Dendritic cell treated with granulocyte-macrophage colony-stimulating factor and Interleukin-4, amounts not matched to agents 40 ng/mL and 50 ng/mL, for 4 days (primary cell): ENCODE results near the gene MAL.

ENCODE experiments used
- H3K27ac Mint-ChIP-seq: one replicate; pipeline ENCODE4 v1.8.0; 2022; ENCODE audit warnings: mild to moderate bottlenecking, mixed read lengths
- H3K27me3 Mint-ChIP-seq: one replicate; pipeline ENCODE4 v1.8.0; 2022; ENCODE audit warnings: mild to moderate bottlenecking, mixed read lengths
- H3K36me3 Mint-ChIP-seq: one replicate; pipeline ENCODE4 v1.8.0; 2022; ENCODE audit warnings: low read depth, mixed read lengths
- H3K4me1 Mint-ChIP-seq: one replicate; pipeline ENCODE4 v1.8.0; 2022; ENCODE audit warnings: low read depth, mixed read lengths
- H3K4me3 Mint-ChIP-seq: one replicate; pipeline ENCODE4 v1.8.0; 2022; ENCODE audit warnings: mild to moderate bottlenecking, moderate library complexity, mixed read lengths
- H3K9me3 Mint-ChIP-seq: one replicate; pipeline ENCODE4 v1.8.0; 2022; ENCODE audit warnings: mixed read lengths
- intact Hi-C: fragments of 100-400 bp; cut with micrococcal nuclease; formaldehyde crosslinking; loops from one replicate; pipeline ENCODE4 v1.15.0; 2022

MAL gene

DNA sequence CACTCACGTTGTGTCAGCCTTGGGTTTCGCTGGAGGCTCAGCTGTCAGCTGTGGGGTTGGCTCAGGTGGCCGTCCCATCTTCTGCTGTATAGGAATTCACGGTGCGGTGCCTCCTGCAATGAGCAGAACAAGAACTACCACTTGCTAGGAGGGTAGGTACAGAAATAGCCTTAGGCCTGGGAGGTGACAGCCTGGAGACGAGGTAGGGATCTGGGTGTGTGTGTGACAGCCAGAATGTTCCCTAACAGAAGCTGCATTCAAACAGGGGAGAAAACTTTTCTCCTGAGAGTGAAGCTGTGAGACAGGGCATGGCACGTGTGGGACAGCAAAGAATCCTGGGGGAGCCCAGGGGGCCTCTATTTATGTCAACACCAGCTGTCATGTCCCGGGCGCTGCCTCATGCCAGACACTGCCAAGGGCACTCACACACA is 8.4 kb upstream of the MAL start:
- intact Hi-C loops = no loop called here
- Mint-ChIP-seq H3K27ac (no peak overlapping the region), H3K4me1 (peaks cover 5% of the 10 kb centered on the region), H3K9me3 (no peaks in the 10 kb centered on the region), H3K36me3 (no peaks in the 10 kb centered on the region), H3K27me3 (peaks cover 5% of the 10 kb centered on the region), H3K4me3 (no peak overlapping the region)

DNA sequence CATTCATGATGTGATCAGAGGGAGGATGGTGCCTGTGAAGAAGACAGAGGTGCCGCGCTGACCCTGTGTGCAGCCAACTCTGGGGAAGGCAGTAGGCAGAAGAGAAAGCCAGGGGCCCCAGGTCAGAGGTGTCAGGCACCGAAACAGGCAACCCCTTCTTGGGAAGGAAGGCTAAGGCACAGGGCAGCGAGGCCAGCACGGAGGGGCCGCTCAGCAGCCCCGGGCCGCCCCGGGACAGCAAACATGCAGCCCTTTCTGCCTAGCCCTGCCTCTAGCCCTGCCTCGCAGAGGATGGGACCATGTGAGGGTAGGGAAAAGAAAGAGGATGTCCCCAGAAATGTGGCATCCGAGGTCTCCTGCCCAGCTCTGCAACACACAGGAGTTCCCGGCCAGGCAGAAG is 7.7 kb upstream of the MAL start:
- Mint-ChIP-seq H3K27me3 (peaks cover 10% of the 10 kb centered on the region), H3K27ac (no peak overlapping the region), H3K36me3 (no peaks in the 10 kb centered on the region), H3K4me3 (no peak overlapping the region), H3K9me3 (no peaks in the 10 kb centered on the region), H3K4me1 (peaks cover 5% of the 10 kb centered on the region)
- intact Hi-C loops = no loop called here

DNA sequence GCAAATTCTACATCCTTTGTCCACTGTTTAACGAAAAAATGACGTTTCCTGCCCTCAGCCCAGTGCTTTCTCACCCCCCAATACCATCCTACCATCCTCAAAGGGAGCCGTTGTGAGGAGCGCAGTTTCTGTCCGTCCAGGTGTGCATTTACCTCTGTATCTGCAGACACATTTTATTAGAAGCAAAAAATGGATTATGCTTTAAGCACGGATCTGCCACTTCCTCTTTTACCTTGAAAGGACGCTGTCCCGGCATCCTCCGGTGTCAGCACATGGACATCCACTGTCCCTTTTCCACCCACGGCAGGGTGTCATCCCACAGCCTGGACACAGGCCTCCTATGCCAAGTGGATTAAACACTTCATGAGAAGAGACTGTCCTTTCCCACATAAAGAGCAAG is 7.2 kb upstream of the MAL start:
- H3K36me3 Mint-ChIP-seq = no peaks in the 10 kb centered on the region
- no peak overlapping the region for H3K27ac Mint-ChIP-seq
- H3K9me3 Mint-ChIP-seq = no peaks in the 10 kb centered on the region
- H3K27me3 Mint-ChIP-seq = peaks cover 14% of the 10 kb centered on the region
- H3K4me1 Mint-ChIP-seq = peaks cover 3% of the 10 kb centered on the region
- intact Hi-C loops = no loop called here
- no peak overlapping the region for H3K4me3 Mint-ChIP-seq

DNA sequence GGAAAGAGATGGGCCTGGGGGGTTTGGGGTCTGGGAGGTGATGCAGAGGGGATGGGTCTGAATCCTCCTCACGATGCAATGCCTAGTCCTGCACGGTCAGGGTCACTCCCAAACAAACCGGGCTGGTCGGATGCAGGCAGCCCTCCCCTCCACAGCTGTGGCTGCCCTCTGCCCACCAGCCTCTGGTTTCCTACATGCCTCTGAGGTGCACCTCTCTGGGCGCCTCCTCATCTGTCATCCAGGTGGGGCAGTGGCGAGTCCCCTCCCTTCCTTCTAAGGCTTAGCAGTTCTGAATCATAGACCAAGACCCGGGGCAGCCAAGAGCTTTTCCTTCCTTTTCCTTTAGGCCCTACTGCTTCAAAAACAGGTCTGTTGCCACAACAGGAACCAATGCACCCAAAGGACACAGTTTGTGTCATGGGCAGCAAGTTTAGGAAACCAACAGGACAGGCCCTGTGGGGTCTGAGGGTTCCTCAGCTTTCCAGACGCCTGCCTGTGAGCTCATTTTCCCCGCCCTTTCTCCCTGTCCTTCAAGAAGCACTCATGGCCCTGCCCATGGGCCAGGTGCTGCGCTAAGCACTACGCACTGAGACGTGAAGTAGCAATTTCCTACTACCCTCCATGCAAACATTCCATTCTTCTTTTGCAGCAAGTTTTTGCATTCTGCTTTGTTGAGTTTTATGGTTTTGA is 6.5 kb upstream of the MAL start:
- H3K4me1 Mint-ChIP-seq = no peaks in the 10 kb centered on the region
- peaks cover 19% of the 10 kb centered on the region for H3K27me3 Mint-ChIP-seq
- no peaks in the 10 kb centered on the region for H3K36me3 Mint-ChIP-seq
- no peak overlapping the region for H3K4me3 Mint-ChIP-seq
- intact Hi-C loops = no loop called here
- H3K27ac Mint-ChIP-seq = no peak overlapping the region
- no peaks in the 10 kb centered on the region for H3K9me3 Mint-ChIP-seq

DNA sequence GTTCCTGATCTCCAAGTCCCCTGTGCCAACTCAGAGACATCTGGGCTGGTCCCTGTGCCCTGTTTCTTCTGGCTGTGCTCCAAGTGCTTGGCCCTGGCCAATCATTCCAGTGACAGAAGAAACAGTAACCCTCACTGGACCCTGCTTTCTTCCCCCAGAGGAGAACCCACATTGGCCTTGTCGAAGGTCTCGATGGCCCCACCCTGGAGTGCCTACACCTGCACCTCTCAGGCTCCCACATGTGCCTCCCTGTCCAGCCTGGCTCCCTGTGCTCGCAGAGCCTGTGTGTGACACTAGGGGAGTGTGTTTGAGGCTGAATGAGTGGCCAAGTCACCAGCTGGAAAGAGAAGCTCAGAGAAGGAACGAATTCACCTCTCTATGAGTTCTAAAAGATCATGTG is 5.9 kb upstream of the MAL start:
- H3K9me3 Mint-ChIP-seq = no peaks in the 10 kb centered on the region
- H3K4me1 Mint-ChIP-seq = no peaks in the 10 kb centered on the region
- intact Hi-C loops = no loop called here
- H3K36me3 Mint-ChIP-seq = no peaks in the 10 kb centered on the region
- no peak overlapping the region for H3K27ac Mint-ChIP-seq
- H3K4me3 Mint-ChIP-seq = no peak overlapping the region
- peaks cover 24% of the 10 kb centered on the region for H3K27me3 Mint-ChIP-seq

- Mint-ChIP-seq H3K27ac (no peak overlapping the region), H3K36me3 (no peaks in the 10 kb centered on the region), H3K9me3 (no peaks in the 10 kb centered on the region), H3K4me3 (no peak overlapping the region), H3K4me1 (no peaks in the 10 kb centered on the region), H3K27me3 (peaks cover 32% of the 10 kb centered on the region)
- intact Hi-C loops = no loop called here
These were observed 5.1 kb upstream of the MAL start for GRCh38 chr2:95020275-95021022.

DNA sequence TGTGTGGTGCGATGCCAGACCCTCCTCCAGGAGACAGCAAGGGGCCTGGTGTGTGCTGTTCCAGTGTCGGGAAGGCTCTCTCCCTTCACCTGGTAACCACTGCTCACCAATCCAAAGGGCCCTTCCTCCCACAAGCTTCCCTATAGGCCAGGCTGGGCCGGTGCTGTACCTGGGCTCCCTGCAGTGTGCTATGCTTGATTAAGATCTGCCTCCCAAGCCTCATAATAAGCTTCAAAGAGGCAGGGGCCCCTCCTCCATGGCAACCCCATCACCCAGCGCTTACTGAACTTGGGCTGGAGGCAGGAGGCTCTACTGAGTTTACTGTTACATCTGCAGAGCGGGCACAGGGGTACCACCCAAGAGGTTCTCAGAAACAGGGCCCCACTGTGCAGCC is 4.5 kb upstream of the MAL start:
- intact Hi-C loops = no loop called here
- Mint-ChIP-seq H3K9me3 (no peaks in the 10 kb centered on the region), H3K4me3 (no peak overlapping the region), H3K36me3 (no peaks in the 10 kb centered on the region), H3K27ac (no peak overlapping the region), H3K4me1 (peaks cover 5% of the 10 kb centered on the region), H3K27me3 (peaks cover 37% of the 10 kb centered on the region)

GRCh38 chr2:95021847-95022246 is 3.7 kb upstream of the MAL start:
- Mint-ChIP-seq H3K9me3 (no peaks in the 10 kb centered on the region), H3K27ac (no peak overlapping the region), H3K36me3 (no peaks in the 10 kb centered on the region), H3K4me3 (no peak overlapping the region), H3K27me3 (peaks cover 45% of the 10 kb centered on the region), H3K4me1 (peaks cover 7% of the 10 kb centered on the region)
- intact Hi-C loops = loop anchor here (2.0 kb wide), 1 partner anchor 93 kb away; no protein-coding TSS in a partner anchor

GRCh38 chr2:95022309-95023221 is 2.9 kb upstream of the MAL start:
- no peaks in the 10 kb centered on the region for H3K36me3 Mint-ChIP-seq
- peaks cover 53% of the 10 kb centered on the region for H3K27me3 Mint-ChIP-seq
- no peak overlapping the region for H3K27ac Mint-ChIP-seq
- intact Hi-C loops = loop anchor here (2.0 kb wide), 1 partner anchor 92 kb away; no protein-coding TSS in a partner anchor
- H3K4me3 Mint-ChIP-seq = no peak overlapping the region
- H3K4me1 Mint-ChIP-seq = peaks cover 7% of the 10 kb centered on the region
- no peaks in the 10 kb centered on the region for H3K9me3 Mint-ChIP-seq

DNA sequence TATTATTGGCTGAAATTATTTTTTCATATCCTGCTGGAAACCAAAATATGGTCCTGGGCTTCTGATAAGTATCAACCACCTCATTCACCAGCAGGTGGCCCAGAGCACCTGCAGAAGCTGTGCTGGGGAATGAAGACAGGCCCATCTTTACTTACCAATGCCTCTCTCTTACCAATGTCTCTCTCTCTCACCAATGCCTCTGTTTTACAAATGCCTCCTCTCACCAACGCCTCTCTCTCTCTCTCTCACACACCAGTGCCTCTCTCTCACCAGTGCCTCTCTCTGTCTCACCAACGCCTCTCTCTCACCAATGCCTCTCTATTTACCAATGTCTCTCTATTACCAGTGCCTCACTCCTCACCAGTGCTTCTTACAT is 2.3 kb upstream of the MAL start:
- peaks cover 7% of the 10 kb centered on the region for H3K4me1 Mint-ChIP-seq
- intact Hi-C loops = loop anchor here (2.0 kb wide), 1 partner anchor 92 kb away; no protein-coding TSS in a partner anchor
- H3K4me3 Mint-ChIP-seq = no peak overlapping the region
- H3K36me3 Mint-ChIP-seq = no peaks in the 10 kb centered on the region
- no peak overlapping the region for H3K27ac Mint-ChIP-seq
- peaks cover 56% of the 10 kb centered on the region for H3K27me3 Mint-ChIP-seq
- H3K9me3 Mint-ChIP-seq = no peaks in the 10 kb centered on the region

DNA sequence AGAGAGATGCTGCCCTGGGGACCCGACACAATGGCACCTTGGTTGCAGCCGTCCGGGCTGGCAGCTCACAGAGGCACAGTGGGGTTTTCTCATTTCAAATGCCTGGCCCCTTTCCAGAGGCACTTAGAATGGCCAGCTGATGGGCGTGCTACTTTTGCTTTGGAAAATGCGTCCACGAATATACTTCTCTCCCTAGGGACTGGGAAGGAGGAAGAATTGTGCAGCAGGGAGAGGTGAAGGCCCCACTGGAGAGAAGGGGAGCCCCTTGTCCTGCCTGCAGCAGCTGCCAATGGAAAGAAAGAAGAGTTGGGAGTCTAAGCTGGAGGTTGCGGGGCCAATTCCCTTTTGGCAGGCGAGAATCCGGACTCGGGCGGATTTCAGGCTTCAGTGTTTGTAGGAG is 1.1 kb upstream of the MAL start:
- H3K27me3 Mint-ChIP-seq = peaks cover 59% of the 10 kb centered on the region
- H3K4me3 Mint-ChIP-seq = no peak overlapping the region
- no peaks in the 10 kb centered on the region for H3K9me3 Mint-ChIP-seq
- intact Hi-C loops = no loop called here
- H3K36me3 Mint-ChIP-seq = no peaks in the 10 kb centered on the region
- H3K4me1 Mint-ChIP-seq = peaks cover 7% of the 10 kb centered on the region
- no peak overlapping the region for H3K27ac Mint-ChIP-seq

DNA sequence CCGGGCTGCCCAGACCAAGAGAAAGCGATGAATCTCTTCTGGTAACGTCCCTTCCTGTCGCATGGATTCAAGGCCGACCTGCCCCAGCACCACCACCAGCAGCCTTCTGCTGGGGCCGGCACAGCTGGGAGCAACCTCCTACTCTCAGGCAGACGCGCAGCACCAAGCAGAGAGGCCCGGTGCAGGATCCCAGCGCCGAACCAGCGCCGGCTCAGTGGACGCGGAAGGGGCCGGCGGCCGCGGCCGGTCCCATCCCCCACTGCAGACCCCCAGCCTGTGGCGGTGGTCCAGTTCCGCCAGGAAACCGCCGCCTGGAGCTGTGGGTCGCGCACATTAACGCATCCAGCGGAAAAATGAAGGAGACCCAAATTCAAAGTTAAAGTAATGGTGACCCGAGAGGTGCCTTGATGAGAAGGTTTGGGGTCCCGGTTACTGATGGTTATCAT is 525 bp upstream of the MAL start:
- no peaks in the 10 kb centered on the region for H3K9me3 Mint-ChIP-seq

DNA sequence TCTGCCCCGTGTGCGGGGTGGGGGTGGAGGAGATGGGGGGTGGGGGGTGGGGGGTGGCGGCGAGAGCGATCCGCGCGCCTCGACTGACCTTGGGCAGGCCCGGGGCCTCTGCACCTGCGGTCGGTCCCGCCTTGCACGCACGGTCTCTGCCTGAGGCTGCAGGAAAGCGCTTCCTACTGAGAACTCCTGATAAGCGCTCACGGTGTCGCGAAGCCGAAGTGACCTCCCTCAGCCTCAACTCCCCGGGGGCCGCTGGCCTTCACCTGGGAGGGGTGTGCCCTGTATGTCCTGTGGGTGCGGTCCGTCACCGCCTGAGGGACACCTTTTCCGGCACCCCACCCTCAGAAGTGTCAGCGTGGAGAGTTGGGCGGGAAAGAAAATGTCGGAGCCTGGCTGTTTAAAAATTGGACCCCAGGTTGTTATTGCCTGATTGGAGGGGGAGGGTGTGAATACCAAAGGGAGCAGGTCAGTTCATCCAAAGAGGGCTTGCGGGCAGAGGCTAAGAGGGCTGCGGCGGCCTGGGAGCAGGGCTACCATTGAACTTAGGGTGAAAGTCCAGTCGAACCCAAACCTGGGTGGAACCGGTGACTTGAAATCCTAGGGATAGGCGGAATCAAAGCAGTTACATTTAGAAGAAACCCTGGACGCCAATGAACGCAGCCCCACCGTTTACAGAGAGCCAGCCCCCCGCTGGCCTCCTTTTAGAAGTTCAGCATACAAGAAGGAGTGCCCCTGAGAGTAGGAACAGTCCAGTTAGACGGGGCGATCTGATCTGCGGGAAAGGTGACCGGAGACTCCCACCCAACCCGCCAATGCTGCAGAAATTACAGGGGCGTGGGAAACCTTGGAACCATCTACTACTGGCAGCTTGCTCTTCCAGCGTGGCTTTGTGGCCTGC is 1.2 kb downstream of the MAL start:
- no peak overlapping the region for H3K4me3 Mint-ChIP-seq
- peaks cover 15% of the 10 kb centered on the region for H3K4me1 Mint-ChIP-seq
- peaks cover 58% of the 10 kb centered on the region for H3K27me3 Mint-ChIP-seq

More for the DNA sequence above, 525 bp upstream of the MAL start:
- H3K27ac Mint-ChIP-seq = no peak overlapping the region
- H3K27me3 Mint-ChIP-seq = peaks cover 59% of the 10 kb centered on the region
- no peaks in the 10 kb centered on the region for H3K36me3 Mint-ChIP-seq
- peaks cover 10% of the 10 kb centered on the region for H3K4me1 Mint-ChIP-seq
- intact Hi-C loops = no loop called here
- H3K4me3 Mint-ChIP-seq = no peak overlapping the region

More for the DNA sequence above, 1.2 kb downstream of the MAL start:
- Mint-ChIP-seq H3K36me3 (no peaks in the 10 kb centered on the region), H3K9me3 (no peaks in the 10 kb centered on the region), H3K27ac (no peak overlapping the region)
- intact Hi-C loops = no loop called here
